ENCODE results near the gene BRD7.

GRCh38 chr16:50363656-50364055 lies 5.1 kb downstream of the BRD7 start:
- TF ChIP-seq GABPA (IDR thresholded peaks at IDR 0.05; ENCODE audit: low read depth) (no peak), CTCF (IDR thresholded peaks at IDR 0.05; ENCODE audit: insufficient read depth, low read length) (no peak)

Measured in HL-60 (cell line).